Astrocyte of the hippocampus (primary cell): ENCODE data around the gene RGS6.
"Not testable (repeated sequence)": the region's sequence is repeated elsewhere in the genome, so short reads cannot be mapped to it uniquely, and the experiment has no call there.

Experiments used
- DNase-seq: peaks from one replicate; pipeline ENCODE4 v3.0.0; 2011; ENCODE audit warnings: low read depth, low spot score

RGS6 gene

DNA sequence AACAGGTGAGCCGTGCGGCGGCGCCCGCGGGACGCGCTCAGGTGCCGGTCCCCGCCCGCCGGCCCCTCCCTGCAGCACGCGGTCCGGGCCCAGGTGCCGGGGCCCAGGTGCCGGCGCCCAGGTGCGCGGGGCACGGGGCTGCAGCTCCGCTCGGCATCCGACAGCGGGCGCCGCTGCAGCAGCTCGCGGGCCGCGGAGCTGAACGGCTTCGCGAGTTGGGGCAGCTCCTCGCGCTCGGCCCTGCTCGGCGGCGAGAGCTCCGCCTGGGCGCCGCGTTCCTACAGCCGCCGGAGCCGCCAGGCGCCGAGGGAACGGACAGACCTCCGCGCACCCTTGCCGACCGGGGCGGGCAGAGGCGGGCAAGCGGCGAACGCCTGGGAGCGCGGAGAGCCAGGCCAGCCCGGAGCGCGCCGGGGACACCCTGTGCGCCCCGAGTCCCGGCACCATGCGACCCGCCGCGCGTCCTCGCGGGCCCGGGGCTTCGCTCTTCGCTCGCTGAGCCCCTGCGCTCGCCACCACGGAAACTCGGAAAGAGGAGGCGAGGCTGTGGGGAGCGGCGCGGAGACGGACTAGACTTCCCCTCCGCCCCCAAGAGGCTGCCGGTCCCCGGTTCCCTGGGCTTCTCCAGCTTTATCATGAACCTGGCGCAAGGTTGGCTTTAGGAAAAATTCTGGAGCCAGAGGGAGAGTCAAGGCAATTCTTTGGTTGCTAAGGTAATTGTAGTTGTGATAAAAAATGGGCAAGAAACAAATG lies at the start of gene RGS6:
Gene RGS6, plus strand, starts transcription at position 201 of the 753 bp plus-strand sequence.
- DNase-seq, result peak; percentile 82

DNA sequence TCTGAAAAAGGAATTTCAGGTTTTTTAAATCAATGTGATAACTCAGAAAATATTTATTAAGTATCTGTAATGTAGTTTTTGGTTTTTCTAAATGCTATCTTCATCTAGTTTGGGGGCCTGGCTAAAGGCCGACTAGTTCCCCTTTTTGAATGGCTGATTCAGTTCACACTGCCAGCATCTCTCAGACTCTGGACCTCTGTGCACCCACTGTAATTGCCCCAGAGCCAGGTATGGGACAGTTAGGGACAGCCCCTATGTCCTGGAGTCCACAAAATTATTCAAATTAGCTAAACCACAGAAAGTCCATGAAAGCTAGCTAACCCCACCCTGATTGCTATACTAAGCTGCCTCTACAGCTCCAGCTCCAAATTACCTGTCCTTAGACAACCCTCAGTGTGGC lies 49.1 kb upstream of the RGS6 start:
- DNase-seq, result no peak

DNA sequence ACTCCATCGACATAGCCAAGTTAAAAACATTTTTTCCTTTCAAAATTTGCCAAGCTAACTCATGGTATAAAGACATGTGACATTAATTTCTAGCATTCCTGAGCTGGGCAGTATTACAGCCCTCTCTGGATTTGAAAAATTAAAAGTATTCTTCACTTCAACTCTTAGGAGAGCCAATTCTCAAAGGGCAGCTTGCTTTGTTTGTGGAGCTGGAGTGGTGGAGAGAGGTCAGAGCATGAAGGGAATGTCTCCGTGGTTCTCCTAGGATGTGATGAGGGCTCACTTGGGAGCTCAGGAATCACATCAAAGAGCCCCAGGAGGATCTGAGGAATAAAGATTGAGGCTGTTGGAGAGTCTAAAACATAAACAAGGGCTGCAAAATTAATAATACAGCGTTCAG lies 46.9 kb upstream of the RGS6 start:
- DNase-seq, result no peak

DNA sequence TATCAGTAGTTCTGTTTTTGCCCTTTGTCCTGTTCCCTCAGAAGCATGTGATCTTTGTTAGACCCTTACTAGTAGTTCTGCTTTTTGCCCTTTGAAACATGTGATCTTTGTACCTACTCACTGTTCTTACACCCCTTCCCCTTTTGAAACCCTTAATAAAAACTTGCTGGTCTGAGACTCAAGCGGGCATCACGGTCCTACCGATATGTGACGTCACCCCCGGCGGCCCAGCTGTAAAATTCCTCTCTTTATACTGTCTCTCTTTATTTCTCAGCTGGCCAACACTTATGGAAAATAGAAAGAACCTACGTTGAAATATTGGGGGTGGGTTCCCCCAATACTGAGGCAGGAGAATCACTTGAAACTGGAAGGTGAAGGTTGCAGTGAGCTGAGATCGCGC lies 44.4 kb upstream of the RGS6 start:
- DNase-seq, result not testable (repeated sequence)

DNA sequence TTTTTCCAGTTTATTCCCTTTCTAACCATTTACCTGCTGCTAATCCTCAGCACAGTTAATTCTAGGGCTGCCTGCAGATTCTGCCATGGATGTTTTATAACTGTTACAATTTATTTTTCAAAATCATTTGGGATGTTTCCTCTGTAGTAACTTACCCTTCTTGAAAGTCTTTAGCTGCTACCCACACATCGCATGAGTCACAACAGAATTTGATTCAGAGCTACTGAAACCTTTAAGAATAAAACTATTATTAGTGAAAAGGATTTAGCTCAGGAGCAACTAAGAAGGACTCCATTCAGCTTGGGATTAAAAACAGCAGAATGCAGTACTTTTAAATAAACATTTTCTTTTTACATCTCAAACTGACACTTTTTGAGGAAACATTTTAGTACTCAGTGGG lies 41.7 kb upstream of the RGS6 start:
- DNase-seq, result peak; percentile 21

DNA sequence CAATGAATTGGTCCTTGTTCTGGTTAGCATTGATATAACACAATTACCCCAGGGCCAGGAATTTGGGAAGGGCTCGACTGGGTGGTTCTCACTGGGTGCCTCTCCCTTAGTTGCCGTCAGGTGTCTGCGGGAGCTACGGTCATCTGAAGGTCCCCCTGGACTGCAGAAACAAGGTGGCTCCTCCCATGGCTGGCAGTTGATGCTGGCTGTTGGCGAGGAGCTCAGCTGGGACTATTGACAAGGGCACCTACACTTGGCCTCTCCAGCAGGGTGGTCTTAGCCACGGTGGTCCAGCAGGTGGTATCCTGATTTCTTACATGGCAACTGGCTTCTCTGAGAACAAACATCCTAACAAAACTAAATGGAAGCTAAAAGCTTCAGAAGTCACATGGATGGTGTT lies 41.0 kb upstream of the RGS6 start:
- no peak for DNase-seq

DNA sequence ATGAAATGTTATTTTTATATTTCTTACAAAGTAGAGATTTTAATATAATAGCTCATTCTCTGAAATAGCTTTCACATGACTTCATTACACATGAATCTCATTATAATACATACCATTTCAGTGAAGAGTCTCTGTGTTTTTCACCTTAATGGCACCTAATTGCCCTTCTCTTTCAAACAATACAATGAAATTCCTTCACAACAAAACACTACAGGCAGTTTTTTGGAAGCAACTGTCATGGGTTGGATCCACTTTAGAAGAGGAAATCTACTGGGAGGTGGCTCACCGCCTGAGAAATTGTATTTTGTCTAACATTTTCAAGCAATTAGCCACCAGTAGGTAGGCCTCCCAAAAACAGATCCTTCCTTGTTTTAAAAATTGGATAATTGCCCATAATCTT lies 40.3 kb upstream of the RGS6 start:
- DNase-seq, result peak; percentile 15

DNA sequence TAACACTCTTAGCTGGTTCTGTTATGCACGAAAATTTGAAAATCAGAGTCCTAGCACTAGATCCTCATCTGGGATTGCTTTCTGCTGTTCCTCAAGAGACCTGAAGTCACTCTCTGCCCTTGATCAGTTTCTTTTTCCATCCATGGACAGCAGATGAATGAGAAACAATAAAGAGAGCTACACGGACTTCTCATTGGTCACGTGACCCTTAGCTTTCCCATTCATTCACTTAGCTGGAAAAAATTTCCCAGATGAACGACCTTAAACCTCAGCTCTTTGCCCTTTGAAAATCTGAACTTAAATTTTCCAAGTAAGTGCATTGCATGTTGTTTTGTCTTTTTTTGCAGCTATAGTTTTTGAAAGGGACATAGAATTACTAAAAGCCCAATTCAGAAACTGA lies 27.2 kb upstream of the RGS6 start:
- no peak for DNase-seq

DNA sequence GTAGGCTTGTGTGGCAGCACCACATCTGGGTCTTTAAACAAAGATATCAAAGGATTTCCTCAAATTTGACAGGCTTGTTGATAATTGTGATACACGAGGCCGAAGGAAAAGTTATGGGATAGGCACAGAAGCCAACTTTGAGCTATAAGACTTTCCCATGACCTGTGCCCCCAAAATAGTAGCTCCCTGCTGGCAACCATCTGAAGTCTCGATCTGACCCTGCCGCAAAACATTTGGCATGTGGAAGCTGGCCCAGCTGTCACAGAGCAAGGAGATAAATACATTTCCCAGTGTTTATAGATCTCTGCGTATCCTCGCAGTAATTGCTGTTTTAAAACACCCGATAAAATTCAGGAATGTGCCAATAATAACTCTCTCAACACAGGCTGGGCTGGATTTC lies 26.4 kb upstream of the RGS6 start:
- DNase-seq, result no peak

DNA sequence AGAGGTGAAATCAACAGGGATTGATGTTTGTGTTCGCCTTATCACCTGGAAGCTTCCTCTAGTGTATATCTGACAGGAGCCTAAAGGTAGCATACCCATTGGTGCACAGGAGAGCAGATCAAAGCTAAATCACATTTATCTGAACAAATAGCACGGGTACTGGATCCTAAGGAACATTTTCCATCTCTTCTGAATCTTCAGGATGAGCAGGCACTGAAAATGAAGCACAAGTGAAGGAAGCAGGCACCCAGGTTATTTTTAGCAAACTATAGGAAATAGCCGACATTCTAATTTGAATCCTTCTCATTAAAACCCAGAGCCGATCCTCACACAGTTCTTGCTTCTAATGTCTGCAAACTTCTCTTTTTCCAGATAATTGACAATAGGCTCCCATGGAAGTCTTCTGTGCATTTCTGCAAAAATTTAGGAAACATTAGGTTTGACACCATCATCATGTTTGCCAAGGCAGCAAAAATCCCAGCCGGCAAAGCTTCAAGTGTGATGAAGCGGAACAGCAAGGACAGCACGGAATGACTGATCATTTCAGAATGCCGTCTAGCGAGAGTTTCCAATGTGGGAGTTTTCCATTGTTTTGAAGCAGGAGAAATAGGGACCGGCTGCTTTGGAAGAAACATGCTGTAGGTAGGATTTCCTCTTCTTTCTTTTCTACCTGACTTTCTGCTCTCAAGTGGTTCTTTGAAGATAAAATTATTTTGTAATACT lies 24.3 kb upstream of the RGS6 start:
- peak; percentile 41 for DNase-seq

DNA sequence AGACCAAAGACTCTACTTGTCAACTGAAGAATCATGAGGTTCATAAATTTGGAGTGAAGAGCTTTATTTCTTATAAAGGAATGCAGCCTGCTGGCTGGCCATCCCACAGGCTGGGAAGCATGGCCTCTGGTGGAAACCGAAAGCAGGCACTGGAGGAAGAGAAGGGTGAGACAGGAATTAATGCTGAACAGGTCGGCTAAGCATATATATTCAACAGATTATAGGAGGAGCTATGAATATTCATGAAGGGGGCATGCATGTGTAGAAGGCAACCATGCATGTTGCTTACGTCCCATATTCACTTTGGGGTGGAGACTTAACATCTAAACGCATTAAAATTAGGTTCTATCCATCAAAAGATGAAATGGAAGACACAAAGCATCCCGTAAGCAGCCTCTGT lies 20.6 kb upstream of the RGS6 start:
- no peak for DNase-seq

DNA sequence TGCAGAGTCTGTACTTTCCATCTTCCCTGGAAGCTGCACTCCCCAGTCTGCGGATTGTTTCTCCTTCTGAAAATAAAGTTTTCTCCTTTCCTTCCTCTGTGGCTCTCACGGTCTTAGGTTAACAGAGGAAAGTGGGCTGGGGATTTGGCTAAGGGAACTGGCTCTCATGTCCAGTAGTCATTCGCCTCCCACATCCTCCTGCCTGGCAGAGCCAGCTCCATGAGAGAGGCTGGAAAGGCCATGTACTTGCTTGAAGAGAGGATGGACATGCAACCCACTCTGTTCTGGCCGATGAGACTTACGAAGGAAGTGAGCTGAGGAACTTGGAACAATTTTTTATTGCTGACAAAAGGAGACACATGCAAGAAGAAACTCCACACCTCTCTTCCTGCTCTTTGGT lies 18.9 kb upstream of the RGS6 start:
- DNase-seq, result no peak

DNA sequence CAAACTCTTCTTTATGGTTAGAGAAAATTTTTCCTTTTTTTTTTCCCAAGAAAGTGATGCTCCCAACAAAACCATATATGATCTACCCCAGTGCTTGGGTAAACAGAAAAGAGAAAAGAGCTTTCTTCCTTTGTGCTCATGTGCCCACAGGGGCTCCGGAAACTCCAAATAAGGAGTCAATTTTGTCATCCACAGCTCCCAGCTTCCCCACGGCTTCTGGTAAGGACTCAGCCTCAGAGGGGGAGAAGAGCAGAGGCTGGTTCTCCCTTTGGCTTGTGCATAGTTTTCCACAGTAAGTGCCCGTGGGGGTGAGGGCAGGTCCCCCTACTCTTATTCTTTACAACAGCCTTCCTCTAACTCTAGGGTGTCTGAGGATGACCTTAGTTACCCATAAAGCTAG lies 13.3 kb upstream of the RGS6 start:
- peak; percentile 7 for DNase-seq

DNA sequence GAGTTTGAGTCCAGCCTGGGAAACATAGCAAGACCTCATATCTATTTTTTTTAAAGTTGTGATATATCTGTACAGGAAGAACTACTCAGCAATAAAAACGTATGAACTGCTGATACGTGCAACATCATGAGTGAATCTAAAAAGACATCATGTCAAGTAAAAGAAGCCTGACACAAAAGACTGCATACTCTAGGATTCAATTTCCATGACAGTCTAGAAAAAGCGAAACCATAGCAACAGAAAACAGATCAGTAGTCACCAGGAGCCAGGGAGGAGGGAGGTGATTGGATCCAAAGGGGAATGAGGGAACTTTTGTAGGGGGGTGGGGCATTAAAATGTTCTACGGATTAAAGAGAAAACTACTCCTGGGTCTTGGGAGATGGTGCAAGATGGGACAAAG lies 8.7 kb upstream of the RGS6 start:
- DNase-seq, result no peak

DNA sequence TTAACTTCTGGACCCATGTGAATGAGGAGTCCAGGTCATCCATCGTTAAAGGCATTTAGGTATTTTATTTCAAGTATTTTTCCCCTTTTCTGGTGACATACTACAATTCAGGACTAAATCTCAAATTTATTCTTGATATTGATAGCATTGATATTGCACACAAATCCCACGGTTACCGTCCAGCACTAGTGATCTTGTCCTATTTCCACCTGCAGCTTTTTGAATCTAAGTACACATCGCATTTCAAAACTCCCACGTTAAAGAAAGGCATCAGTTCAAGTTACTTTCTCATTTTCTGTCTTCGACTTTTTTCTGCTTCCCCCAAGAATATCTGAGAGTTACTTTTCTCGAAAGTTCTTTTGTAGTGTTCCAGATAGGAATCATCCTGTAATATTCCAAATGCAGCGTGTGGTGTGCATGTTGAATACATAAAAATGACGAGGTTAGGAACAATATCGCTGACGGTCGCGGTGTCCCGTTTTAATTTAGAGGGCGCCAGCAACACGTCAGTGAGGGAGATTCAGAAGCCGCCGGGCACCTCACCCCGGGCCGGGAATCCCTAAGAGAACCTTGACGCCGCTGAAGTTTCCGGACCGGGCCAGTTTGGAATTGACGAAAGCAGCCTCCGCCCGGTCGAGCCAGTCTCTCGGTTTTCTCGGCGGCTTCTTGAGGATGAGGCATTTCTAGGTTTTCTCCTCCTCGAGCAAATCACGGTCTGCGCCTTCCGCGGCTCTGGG lies 569 bp upstream of the RGS6 start:
- DNase-seq, result no peak

DNA sequence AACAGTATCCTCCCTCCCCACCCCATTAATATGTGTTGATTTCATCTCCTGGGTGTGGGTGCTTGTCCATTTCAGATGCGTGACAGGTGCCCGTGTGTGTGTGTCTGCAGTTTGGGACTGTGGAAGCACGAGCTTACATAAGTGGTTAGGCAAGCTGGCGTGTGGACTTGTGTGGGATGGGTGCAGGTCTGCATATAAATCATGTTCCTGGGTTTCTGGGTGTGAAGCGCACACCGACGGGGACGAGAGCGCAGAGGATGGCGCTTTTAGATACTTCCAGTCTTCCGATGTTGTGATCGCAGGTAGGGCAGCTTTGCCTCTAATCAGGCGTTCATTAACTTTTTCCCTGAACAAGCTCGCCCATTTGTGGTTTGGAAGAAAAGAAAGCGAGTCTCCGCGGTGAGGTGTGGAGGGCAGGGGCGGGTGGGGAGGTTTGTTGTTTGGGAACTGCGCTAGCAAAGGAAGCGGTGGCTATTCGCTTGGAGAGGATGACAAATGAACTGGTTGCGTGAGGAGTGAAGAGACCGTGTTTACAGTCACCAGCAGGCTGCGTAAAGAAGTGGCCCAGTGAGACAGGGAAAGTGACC lies 865 bp downstream of the RGS6 start:
- peak; percentile 38 for DNase-seq

DNA sequence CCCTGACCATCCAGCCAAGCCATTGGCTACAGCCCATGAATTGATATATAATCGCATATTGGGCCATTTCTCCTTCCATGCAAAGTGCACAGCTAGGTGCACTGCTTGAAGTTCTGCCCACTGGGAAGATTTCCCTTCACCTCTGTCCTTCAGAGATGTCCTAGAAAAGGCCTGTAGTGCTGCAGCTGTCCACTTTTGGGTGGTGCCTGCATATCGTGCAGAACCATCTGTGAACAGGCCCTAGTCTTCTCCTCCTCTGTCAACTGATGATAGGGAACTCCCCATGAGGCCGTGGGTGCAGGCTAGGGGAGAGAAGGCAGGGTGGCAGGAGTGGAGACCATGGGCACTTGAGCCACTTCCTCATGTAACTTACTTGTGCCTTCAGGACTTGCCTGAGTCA lies 6.0 kb downstream of the RGS6 start:
- DNase-seq, result not testable (repeated sequence)

DNA sequence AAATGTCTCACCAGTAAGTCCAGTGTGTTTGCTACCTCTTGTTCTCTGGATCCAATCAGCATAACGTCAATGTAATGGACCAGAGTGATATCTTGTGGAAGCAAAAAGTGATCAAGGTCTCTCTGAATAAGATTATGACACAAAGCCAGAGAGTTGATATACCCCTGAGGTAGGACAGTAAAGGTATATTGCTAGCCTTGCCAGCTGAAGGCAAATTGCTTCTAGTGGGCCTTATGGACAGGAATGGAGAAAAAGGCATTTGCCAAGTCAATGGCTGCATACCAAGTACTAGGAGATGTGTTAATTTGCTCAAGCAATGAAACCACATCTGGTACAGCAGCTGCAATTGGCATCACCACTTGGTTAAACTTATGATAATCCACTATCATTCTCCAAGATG lies 7.1 kb downstream of the RGS6 start:
- DNase-seq, result not testable (repeated sequence)

DNA sequence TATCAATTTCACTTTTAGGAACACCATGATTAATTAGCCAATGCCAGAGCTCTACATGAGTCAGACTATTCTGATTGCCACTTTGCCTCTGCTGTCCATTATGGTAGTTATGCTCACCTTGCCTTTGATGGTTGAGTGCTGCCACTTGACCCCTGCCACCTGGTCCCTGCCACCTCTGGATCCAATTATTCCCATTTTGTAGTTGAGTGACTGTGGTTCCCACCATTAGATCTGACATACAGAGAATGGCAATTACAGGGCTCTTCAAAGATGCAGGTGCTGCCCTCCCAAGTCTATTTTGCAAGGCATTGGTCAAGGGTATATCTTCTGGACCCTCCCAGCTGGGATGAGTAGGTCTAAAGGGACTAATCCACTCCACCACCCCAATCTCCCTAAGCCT lies 8.3 kb downstream of the RGS6 start:
- DNase-seq, result not testable (repeated sequence)

DNA sequence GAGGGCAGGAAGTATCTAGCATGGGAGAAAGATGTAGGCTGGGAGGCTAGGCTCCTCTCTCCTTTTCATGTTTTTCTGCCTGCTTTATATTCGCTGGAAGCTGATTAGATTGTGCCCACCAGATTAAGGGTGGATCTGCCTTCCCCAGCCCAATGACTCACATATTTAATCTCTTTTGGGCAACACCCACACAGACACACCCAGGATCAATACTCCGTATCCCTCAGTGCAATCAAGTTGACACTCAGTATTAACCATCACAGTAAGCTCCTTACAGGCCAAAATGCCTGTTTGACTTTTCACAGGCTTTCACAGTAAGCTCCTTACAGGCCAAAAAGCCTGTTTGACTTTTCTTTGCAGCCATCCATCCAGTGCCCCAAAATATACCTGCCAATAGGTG lies 9.4 kb downstream of the RGS6 start:
- DNase-seq, result not testable (repeated sequence)

DNA sequence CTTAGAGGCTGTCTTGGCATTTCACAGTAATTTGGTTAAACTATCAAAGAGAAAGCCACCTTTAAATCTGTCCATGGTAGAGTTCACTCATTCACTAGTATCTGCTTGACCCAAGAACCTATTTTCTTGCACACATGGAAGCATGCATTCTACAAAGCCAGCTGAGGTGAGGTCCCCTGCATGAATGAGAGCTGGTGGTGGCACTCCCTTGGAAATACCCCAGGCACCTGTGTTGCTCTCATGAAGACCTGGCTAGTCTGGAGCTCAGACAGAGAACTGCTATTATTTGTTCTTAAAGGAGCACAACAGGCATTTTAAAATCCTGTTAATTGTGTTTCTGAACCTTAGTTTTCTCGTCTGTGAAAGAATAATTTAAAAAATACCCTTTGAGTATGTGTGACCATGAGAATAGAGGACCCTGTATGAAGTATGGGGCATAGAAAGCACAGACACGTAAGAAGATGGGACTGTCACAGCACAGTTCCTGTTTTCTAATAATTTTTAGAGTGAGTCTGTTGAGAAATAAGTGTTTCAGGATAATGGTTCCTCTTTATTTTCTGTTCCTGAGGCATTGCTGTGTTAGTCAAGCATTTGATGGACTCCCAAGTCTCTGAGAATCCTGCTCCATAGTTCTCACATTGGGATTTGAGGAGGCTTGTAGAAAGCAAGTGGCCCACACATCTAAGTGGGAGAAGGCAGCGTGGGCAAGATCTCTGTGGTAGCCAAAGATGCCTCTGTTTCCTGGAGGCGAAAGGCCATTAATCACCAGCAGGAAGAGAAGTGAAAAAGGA lies 10.9 kb downstream of the RGS6 start:
- DNase-seq, result no peak

DNA sequence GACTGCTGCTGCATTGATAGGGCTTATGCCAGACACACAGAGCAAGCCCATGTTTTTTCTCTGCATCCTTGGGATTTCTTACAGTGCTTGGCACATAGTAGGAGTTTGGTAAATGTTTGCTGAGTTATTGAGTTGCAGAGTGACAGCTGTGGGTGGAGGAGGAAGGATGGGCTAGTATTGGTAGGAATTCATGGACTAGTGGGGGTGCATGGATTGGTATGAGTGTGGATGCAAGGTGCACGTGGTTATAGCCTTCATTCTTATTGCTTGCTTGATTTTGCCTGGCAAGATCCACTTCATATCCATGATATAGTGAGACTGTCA lies 11.4 kb downstream of the RGS6 start:
- DNase-seq, result no peak
